Ovary (tissue), 10 donors: Measurements from ENCODE around the gene HAUS3. TPM values are rescaled to one million over a fixed set of nuclear protein-coding genes. Genes with fewer than 3 reads are reported as not detected.

Source experiments
- DNase-seq, 5 donors: peaks; one replicate each; pipeline ENCODE4 v3.0.0-alpha.2; 2019 to 2020
- H3K27ac ChIP-seq, 2 donors: fragments of 200-600 bp; one replicate each; pipeline versions ENCODE4 v1.5.1 to v1.8.0; 2019 to 2022
- H3K27me3 ChIP-seq: fragments of 200-600 bp; one replicate; pipeline ENCODE4 v1.8.0; 2022
- H3K36me3 ChIP-seq: fragments of 200-600 bp; sonication (generic); one replicate; pipeline ENCODE4 v1.5.1; 2019
- H3K4me1 ChIP-seq: one replicate; pipeline ENCODE4 v1.8.1; 2013; ENCODE audit warnings: mild to moderate bottlenecking, moderate library complexity; ENCODE audit not compliant: insufficient read depth
- H3K4me3 ChIP-seq: fragments of 200-600 bp; sonication (generic); one replicate; pipeline ENCODE4 v1.5.1; 2017
- H3K9me3 ChIP-seq, 2 donors: fragments of 200-600 bp in 1 of 2; sonication (generic) in 1 of 2; one replicate each; pipeline versions ENCODE4 v1.5.1 to v1.8.1; 2013 to 2019; ENCODE audit warnings: mild to moderate bottlenecking in 1 of 2, moderate library complexity in 1 of 2
- EP300 ChIP-seq: sonication (generic); formaldehyde crosslinking; IDR thresholded peaks from one replicate; pipeline ENCODE4 v1.6.1; 2017; ENCODE audit warnings: antibody characterized with exemption
- POLR2A ChIP-seq: fragments of 450-650 bp; IDR thresholded peaks from one replicate; pipeline ENCODE4 v1.6.1; 2017; ENCODE audit warnings: antibody characterized with exemption, mild to moderate bottlenecking, moderate library complexity
- WGBS, 3 donors: extraction: QIAGEN DNeasy Blood & Tissue Kit in 1 of 3; methylation state at CpG; one replicate each; pipeline versions ENCODE4 v1.1.5 to v1.1.7; 2013 to 2017; 5-methylcytosine and 5-hydroxymethylcytosine counted together
- intact Hi-C, 4 donors: fragments of 100-400 bp; cut with DNase I; formaldehyde crosslinking; loops; one replicate each; pipeline versions ENCODE4 v1.11.0 to v1.15.1; 2022 to 2023
- long read RNA-seq, 3 donors: library from polyadenylated mRNA in 2 of 3; unstranded in 2 of 3; transcript quantifications; one replicate each; pipeline ENCODE4 v2.0.0 and lab custom pipeline, GENCODE V29; 2021 to 2026
- polyA plus RNA-seq, 2 donors: library from polyadenylated mRNA; stranded (reverse); fragments of 200-250 nt in 1 of 2; fragments of 350-450 nt in 1 of 2; fragmentation: Illumina TruSeq in 1 of 2; extraction: RNeasy Lipid Tissue Mini Kit (QIAGEN cat#74804) in 1 of 2; gene quantifications; one replicate each; pipeline ENCODE4 v1.2.3, GENCODE V29; 2013 to 2014
- total RNA-seq, 7 donors: library from RNA; depleted of rRNA in 2 of 7; stranded (reverse); fragments of >200 nt in 2 of 7; fragmentation: NEBNext Ultra II Directional in 3 of 7; extraction: Animal tissue kit (Norgen Biotek cat#: 25700) in 3 of 7; gene quantifications; one replicate each; pipeline versions ENCODE4 v1.1.0 to v1.2.4, GENCODE V29; 2016 to 2023
- TF ChIP-seq, protein P1 (sequence below), 3 donors: fragments of 450-650 bp in 2 of 3; fragments of 200-600 bp in 1 of 3; IDR thresholded peaks; one replicate each; pipeline versions ENCODE4 v1.5.1 to v1.8.0; 2016 to 2022; ENCODE audit warnings: antibody characterized with exemption in 3 of 3, mild to moderate bottlenecking in 1 of 3
- donor health status: DM: no; HTN: no; CAD: no; lungs with moderate emphysema.
- donor health status: DM: no; HTN: no; CAD: no.
- donor health status: Bipolar disorder and iron deficiency.
- donor health status: DM: yes; HTN: yes; CAD: no.
- donor health status: DM: no; HTN: no; CAD: no.
- donor health status: DM: yes; HTN: yes; CAD: no.

Gene HAUS3, protein sequence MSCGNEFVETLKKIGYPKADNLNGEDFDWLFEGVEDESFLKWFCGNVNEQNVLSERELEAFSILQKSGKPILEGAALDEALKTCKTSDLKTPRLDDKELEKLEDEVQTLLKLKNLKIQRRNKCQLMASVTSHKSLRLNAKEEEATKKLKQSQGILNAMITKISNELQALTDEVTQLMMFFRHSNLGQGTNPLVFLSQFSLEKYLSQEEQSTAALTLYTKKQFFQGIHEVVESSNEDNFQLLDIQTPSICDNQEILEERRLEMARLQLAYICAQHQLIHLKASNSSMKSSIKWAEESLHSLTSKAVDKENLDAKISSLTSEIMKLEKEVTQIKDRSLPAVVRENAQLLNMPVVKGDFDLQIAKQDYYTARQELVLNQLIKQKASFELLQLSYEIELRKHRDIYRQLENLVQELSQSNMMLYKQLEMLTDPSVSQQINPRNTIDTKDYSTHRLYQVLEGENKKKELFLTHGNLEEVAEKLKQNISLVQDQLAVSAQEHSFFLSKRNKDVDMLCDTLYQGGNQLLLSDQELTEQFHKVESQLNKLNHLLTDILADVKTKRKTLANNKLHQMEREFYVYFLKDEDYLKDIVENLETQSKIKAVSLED
- total RNA-seq, result 10 to 100 TPM in 6 of 7 donors, 1 to 10 TPM in 1; 9.3 to 17.4 (median 12.5) TPM
- polyA plus RNA-seq, result 10 to 100 TPM in 1 of 2 donors, 1 to 10 TPM in 1; 8.2 to 12.5 TPM
- long read RNA-seq, donor 1, full-length matches to known transcripts, result 10 of 27 reads
- long read RNA-seq, donor 1, partial matches to known transcripts, result 15 of 27 reads
- long read RNA-seq, donor 1, other reads (novel, unspliced or antisense), result 2 of 27 reads
- long read RNA-seq, donor 2, full-length matches to known transcripts, result 3 of 3 reads
- long read RNA-seq, donor 2, partial matches to known transcripts, result 0 of 3 reads
- long read RNA-seq, donor 2, other reads (novel, unspliced or antisense), result 0 of 3 reads
- long read RNA-seq, donor 3, full-length matches to known transcripts, result 7 of 23 reads
- long read RNA-seq, donor 3, partial matches to known transcripts, result 14 of 23 reads
- long read RNA-seq, donor 3, other reads (novel, unspliced or antisense), result 2 of 23 reads

DNA sequence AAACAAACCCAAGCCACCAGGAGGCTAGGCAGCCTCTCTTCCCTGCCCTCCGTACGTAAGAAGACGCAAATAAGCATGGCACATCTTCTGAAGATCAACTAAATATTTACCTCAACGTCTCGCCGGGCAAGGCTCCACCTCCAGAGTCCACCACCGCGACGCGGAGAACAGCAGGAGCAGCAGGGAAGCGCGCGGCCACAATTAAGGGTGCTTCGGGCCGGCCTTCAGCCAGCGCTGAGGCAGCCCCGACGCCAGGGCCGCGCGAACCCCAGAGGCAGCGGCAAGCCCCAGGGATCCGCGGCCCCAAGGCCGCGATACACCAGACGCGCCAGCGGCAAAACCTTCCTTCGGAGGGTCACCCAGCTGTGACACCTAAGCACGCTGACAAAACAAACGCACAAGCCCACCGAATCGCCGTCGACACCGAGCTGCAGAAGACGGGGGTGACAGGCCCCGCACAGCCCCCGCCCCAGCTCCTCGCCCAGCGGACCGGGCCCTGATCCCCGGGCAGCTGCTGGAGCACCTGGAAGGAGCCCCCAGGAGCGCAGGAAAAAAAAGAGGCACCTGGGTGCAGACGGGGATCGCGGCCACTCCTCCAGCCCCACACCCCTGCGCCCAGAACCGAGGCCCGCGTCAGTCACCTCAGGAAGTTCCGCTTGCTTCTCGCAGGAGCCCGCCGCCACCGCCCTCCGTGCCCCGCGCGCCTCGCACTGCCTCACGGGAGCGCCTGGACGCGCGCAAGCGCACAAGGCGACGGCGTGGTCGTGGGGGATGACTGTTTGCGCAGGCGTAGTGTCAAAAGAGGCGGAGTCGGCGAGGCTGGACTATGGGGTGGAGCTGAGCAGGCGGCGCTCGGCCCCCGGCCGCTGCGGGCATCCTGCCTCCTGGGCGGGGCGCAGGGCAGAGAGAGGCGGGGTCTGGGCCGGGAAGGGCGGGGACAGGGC lies at the start of gene HAUS3, which contains the start of gene POLN:
HAUS3 (minus strand) TSS at position 712 of the 944 bp plus-strand sequence. CDS start 1,175 bp downstream, outside the sequence.
POLN (minus strand) TSS at position 712 of the 944 bp plus-strand sequence. CDS start 12,890 bp downstream, outside the sequence.
- H3K27ac ChIP-seq, result peak within 1 kb of the TSS in 1 of 2 donors; percentile 38
- intact Hi-C loops, result loop anchor here in 2 of 4 donors (5.0 to 10.0 kb wide), 3 partner anchors 176 to 226 kb away; partner anchors contain the start of genes RNF4 (in 2 of the 2), CFAP99 (in 1 of the 2) and ZFYVE28 (in 1 of the 2)
- peak within 1 kb of the TSS; percentile 85 for H3K4me3 ChIP-seq
- DNase-seq, result peak; percentile 99 to 100 (median 99)
- no peaks in the 10 kb centered on the region for H3K27me3 ChIP-seq
- TF ChIP-seq POLR2A, result peak; percentile 56
- TF ChIP-seq, protein P1, sequence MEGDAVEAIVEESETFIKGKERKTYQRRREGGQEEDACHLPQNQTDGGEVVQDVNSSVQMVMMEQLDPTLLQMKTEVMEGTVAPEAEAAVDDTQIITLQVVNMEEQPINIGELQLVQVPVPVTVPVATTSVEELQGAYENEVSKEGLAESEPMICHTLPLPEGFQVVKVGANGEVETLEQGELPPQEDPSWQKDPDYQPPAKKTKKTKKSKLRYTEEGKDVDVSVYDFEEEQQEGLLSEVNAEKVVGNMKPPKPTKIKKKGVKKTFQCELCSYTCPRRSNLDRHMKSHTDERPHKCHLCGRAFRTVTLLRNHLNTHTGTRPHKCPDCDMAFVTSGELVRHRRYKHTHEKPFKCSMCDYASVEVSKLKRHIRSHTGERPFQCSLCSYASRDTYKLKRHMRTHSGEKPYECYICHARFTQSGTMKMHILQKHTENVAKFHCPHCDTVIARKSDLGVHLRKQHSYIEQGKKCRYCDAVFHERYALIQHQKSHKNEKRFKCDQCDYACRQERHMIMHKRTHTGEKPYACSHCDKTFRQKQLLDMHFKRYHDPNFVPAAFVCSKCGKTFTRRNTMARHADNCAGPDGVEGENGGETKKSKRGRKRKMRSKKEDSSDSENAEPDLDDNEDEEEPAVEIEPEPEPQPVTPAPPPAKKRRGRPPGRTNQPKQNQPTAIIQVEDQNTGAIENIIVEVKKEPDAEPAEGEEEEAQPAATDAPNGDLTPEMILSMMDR (IDR thresholded peaks at IDR 0.05), result no peak
- H3K9me3 ChIP-seq, result no peaks in the 10 kb centered on the region
- peaks cover 15% of the 10 kb centered on the region for H3K4me1 ChIP-seq
- no peaks in the 10 kb centered on the region for H3K36me3 ChIP-seq
- 0 to 1% (median 0%) methylated on average over 34 to 88 of the region's 88 CpGs for WGBS, 3 donors

DNA sequence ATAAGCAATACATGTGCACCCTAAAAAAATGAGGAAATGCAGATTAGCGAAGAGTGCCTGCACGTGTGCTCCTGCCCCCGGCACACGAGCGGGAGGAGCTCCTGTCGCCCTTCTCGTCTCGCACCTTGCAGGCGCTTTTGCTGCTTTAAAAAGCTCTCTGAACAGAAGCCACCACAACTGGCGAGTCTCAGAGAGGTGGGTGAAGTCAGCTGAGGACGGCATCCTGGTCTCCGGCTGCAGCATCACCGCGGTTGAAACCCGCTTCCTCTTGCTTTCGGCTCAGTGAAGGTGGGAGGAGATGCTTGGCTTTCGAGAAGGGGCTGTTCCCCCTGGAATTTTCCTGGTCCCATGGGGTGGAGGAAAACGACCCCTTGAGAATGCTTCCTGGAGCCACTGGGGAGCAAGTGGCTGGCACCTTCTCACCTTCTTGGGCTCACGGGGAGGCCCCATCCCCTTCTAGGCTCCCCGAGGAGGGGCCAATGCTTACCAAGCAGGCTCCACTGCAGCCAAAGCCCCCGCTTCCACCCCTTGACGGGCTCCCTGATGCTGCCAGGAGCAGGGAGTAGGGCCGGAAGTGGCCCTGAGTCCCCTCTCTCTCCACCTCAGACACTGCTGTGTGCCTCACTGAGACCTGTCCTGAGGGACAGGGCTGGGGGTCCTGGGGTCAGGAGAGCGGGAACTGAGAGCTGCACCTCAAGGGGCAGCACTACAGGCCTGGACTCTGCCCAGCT lies 49.2 kb upstream of the HAUS3 start:
- Histone ChIP-seq H3K4me1 (no peaks in the 10 kb centered on the region), H3K27ac (no peak overlapping the region), H3K36me3 (no peaks in the 10 kb centered on the region), H3K9me3 (no peaks in the 10 kb centered on the region), H3K4me3 (no peak overlapping the region), H3K27me3 (no peaks in the 10 kb centered on the region)
- 82 to 91% (median 88%) methylated on average over 23 to 24 of the region's 24 CpGs for whole genome bisulfite sequencing, 3 donors
- no peak for TF ChIP-seq EP300
- TF ChIP-seq, protein P1 (IDR thresholded peaks at IDR 0.05), result no peak
- TF ChIP-seq POLR2A, result no peak
- peak in 1 of 5 donors; percentile 33 for DNase-seq
- intact Hi-C loops, result no loop called here

DNA sequence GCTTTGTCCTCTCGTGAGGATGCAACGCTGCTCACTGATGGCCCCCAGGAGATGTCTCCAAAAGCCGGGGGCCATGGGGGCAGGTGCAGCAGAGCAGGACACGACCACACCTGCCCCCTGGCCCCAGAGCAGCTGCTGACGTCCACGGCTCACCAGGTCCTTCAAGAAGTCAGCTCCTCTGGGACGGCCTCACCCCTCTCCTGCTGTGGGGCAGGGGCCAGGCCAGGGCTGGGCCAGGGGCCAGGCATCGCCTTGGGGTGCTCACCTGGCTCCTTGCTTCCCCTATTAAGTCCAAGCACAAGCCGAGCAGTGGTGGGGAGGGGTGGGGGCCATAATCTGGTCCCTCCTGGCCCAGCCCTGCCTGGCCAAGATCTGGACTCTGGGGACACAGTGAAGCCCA lies 48.6 kb upstream of the HAUS3 start:
- no peaks in the 10 kb centered on the region for H3K4me1 ChIP-seq
- no peak overlapping the region for H3K4me3 ChIP-seq
- WGBS, 3 donors, result 92 to 96% (median 93%) methylated on average over 9 of the region's 9 CpGs
- intact Hi-C loops, result no loop called here
- peak in 1 of 5 donors; percentile 16 for DNase-seq
- no peaks in the 10 kb centered on the region for H3K27me3 ChIP-seq
- no peaks in the 10 kb centered on the region for H3K9me3 ChIP-seq
- no peak overlapping the region for H3K27ac ChIP-seq
- TF ChIP-seq, protein P1 (IDR thresholded peaks at IDR 0.05), result no peak
- no peak for TF ChIP-seq EP300
- TF ChIP-seq POLR2A, result no peak
- no peaks in the 10 kb centered on the region for H3K36me3 ChIP-seq
